PC-3 (cell line): Measurements from ENCODE around the gene CACNA2D2. TPM values are rescaled to one million over a fixed set of nuclear protein-coding genes. Genes with fewer than 3 reads are reported as not detected.

Experiments used
- ATAC-seq: fragments of 200-7000 bp; cut with Tn5 transposase; 2 replicates; pipeline ENCODE4 v1.9.1; 2020; ENCODE audit warnings: mild to moderate bottlenecking, moderate library complexity
- BruUV-seq: library from RNA; stranded (reverse); fragments of 400-500 nt; replicated peaks from 2 replicates; lab custom pipeline; 2021; lab: Mats Ljungman, UMichigan
- CTCF ChIA-PET: fragments of 300-600 bp; sonication (Branson Sonifier 250); formaldehyde crosslinking; loops from one replicate; lab custom pipeline; 2022; ENCODE audit warnings: antibody characterized with exemption; lab: Charles Lee
- POLR2A ChIA-PET: fragments of 300-600 bp; sonication (Branson Sonifier 250); formaldehyde crosslinking; loops from one replicate; lab custom pipeline; 2022; ENCODE audit warnings: antibody characterized with exemption; ENCODE audit not compliant: unreplicated experiment; lab: Charles Lee
- DNase-seq: peaks from one replicate; pipeline ENCODE4 v3.0.0-alpha.2; 2015
- H2AFZ ChIP-seq: fragments of 300-600 bp; sonication (generic); 2 replicates; pipeline ENCODE4 v1.6.0; 2016; ENCODE audit warnings: antibody characterized with exemption, low read length
- H3F3A ChIP-seq: fragments of 300-600 bp; sonication (generic); one replicate; pipeline ENCODE4 v1.6.0; 2017; ENCODE audit warnings: antibody characterized with exemption, low read length, control low read depth, mild to moderate bottlenecking; ENCODE audit not compliant: unreplicated experiment
- H3K27ac ChIP-seq: fragments of 300-600 bp; sonication (generic); 2 replicates; pipeline ENCODE4 v1.5.1; 2016; ENCODE audit warnings: mild to moderate bottlenecking, low read length
- H3K27me3 ChIP-seq: fragments of 300-600 bp; sonication (generic); 2 replicates; pipeline ENCODE4 v1.6.1; 2016; ENCODE audit warnings: low read length, mixed read lengths
- H3K36me3 ChIP-seq: fragments of 300-600 bp; sonication (generic); 2 replicates; pipeline ENCODE4 v1.6.1; 2016; ENCODE audit warnings: low read depth, mixed run types, low read length, mixed read lengths
- H3K4me1 ChIP-seq: fragments of 300-600 bp; sonication (generic); 2 replicates; pipeline ENCODE4 v1.5.1; 2016; ENCODE audit warnings: low read length; ENCODE audit not compliant: insufficient read depth
- H3K4me2 ChIP-seq: fragments of 300-600 bp; sonication (generic); 2 replicates; pipeline ENCODE4 v1.6.0; 2016; ENCODE audit warnings: low read length
- H3K4me3 ChIP-seq: fragments of 300-600 bp; sonication (generic); 2 replicates; pipeline ENCODE4 v1.5.1; 2016; ENCODE audit warnings: mild to moderate bottlenecking, low read length, mixed read lengths
- H3K79me2 ChIP-seq: fragments of 300-600 bp; sonication (generic); 2 replicates; pipeline ENCODE4 v1.6.1; 2017; ENCODE audit warnings: low read length, mixed read lengths
- H3K9ac ChIP-seq: fragments of 300-600 bp; sonication (generic); 2 replicates; pipeline ENCODE4 v1.6.0; 2016; ENCODE audit warnings: mild to moderate bottlenecking, low read length
- H3K9me2 ChIP-seq: fragments of 300-600 bp; sonication (generic); replicated peaks from 2 replicates; pipeline ENCODE4 v1.6.1; 2016; ENCODE audit warnings: mixed run types, low read length, mixed read lengths
- H3K9me3 ChIP-seq: fragments of 300-600 bp; sonication (generic); 2 replicates; pipeline ENCODE4 v1.6.1; 2016; ENCODE audit warnings: low read length, mixed read lengths
- H4K20me1 ChIP-seq: fragments of 300-600 bp; sonication (generic); 2 replicates; pipeline ENCODE4 v1.6.1; 2016; ENCODE audit warnings: low read length, mixed read lengths
- EZH2 ChIP-seq: fragments of 300-600 bp; sonication (generic); IDR thresholded peaks from one replicate; pipeline ENCODE4 v1.6.1; 2017; ENCODE audit warnings: antibody characterized with exemption, mild to moderate bottlenecking, low read length; ENCODE audit not compliant: unreplicated experiment
- EZH2phosphoT487 ChIP-seq: fragments of 300-600 bp; sonication (generic); IDR thresholded peaks from 2 replicates; pipeline ENCODE4 v1.6.1; 2018; ENCODE audit warnings: mild to moderate bottlenecking, antibody characterized with exemption, low read length, borderline replicate concordance
- intact Hi-C: fragments of 100-400 bp; cut with micrococcal nuclease; formaldehyde crosslinking; loops from 2 replicates; pipeline ENCODE4 v1.9.0; 2023
- total RNA-seq: library from RNA; depleted of rRNA; stranded (reverse); fragments of >200 nt; gene quantifications from 2 replicates; pipeline ENCODE4 v1.2.3, GENCODE V29; 2014
- TF ChIP-seq, protein P1 (sequence below): fragments of 300-600 bp; sonication (generic); conservative IDR thresholded peaks from 2 replicates; pipeline ENCODE4 v1.5.1; 2017; ENCODE audit warnings: antibody characterized with exemption, low read depth, mild to moderate bottlenecking, low read length

CACNA2D2 gene
- total RNA-seq, 1 experiment from 2014 or later: 0.44 TPM

DNA sequence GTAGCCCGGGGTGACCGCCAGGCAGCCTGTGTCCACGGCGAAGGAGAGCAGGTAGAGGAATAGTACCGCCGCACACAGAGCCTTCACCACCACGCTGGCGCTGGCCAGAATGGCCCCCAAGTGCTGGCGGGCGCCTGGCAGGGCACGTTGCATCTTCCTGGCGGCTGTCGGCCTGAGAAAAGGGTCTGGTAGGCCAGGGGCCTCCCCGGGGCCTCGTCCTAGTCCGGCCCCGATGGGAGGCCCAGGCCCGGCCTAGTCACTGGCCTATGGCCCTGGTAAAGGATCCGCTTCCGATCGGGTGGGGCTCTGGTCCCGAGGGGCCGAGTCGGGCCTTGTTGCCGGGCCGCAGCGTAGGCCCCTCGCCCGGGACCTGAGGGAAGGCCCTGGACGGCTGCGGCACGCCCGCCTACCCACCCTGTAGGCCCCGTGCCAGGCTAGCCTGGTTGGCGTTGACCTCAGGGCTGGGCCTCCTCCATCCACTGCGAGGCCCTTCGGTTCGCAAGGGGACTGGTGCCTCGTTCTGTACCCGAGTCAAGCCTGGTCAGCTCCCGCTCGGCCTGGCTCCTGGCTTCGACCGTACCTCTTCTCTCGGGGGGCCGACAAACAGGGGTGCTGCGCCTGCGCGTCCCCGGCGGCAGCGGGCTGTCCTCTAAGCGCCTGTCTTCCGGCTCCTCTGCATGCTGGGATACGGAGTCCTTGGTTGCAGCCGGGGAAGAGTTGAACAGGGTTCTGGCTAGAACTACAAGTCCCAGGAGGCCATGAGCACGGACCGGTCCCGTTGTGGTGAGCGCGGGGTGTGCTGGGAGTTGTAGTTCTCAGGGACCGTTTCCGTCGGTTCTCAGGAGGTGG lies 144.3 kb downstream of the CACNA2D2 start, which contains the start of gene TMEM115:
TMEM115 (minus strand) TSS at position 611 of the 849 bp plus-strand sequence; CDS start at position 153, 458 bp downstream.
- CTCF ChIA-PET: no interaction called here
- H3K27ac ChIP-seq: peak within 1 kb of the TSS; percentile 39
- H3F3A ChIP-seq: no peaks in the 10 kb centered on the region
- POLR2A ChIA-PET: no interaction called here
- intact Hi-C loops: loop anchor here (1.0 kb wide), 2 partner anchors 8 to 124 kb away; no protein-coding TSS in a partner anchor
- no peaks in the 10 kb centered on the region for H3K9me3 ChIP-seq
- H3K9me2 ChIP-seq: no peaks in the 10 kb centered on the region
- TSS peak; percentile 42 for BruUV-seq
- DNase-seq (peak; percentile 98), ATAC-seq (peak; percentile 96)
- H3K4me1 ChIP-seq: peaks cover 32% of the 10 kb centered on the region
- H3K4me2 ChIP-seq: peak within 1 kb of the TSS; percentile 93
- TF ChIP-seq, protein P1, sequence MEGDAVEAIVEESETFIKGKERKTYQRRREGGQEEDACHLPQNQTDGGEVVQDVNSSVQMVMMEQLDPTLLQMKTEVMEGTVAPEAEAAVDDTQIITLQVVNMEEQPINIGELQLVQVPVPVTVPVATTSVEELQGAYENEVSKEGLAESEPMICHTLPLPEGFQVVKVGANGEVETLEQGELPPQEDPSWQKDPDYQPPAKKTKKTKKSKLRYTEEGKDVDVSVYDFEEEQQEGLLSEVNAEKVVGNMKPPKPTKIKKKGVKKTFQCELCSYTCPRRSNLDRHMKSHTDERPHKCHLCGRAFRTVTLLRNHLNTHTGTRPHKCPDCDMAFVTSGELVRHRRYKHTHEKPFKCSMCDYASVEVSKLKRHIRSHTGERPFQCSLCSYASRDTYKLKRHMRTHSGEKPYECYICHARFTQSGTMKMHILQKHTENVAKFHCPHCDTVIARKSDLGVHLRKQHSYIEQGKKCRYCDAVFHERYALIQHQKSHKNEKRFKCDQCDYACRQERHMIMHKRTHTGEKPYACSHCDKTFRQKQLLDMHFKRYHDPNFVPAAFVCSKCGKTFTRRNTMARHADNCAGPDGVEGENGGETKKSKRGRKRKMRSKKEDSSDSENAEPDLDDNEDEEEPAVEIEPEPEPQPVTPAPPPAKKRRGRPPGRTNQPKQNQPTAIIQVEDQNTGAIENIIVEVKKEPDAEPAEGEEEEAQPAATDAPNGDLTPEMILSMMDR: no peak
- TF ChIP-seq EZH2phosphoT487: no peak
- TF ChIP-seq EZH2: no peak
- H3K4me3 ChIP-seq: peak within 1 kb of the TSS; percentile 85
- H3K79me2 ChIP-seq: peaks cover 52% of the 10 kb centered on the region
- H3K27me3 ChIP-seq: no peaks in the 10 kb centered on the region
- H2AFZ ChIP-seq: peak within 1 kb of the TSS; percentile 94
- peaks cover 23% of the 10 kb centered on the region for H3K36me3 ChIP-seq
- H4K20me1 ChIP-seq: peaks cover 36% of the 10 kb centered on the region
- peak within 1 kb of the TSS; percentile 94 for H3K9ac ChIP-seq

DNA sequence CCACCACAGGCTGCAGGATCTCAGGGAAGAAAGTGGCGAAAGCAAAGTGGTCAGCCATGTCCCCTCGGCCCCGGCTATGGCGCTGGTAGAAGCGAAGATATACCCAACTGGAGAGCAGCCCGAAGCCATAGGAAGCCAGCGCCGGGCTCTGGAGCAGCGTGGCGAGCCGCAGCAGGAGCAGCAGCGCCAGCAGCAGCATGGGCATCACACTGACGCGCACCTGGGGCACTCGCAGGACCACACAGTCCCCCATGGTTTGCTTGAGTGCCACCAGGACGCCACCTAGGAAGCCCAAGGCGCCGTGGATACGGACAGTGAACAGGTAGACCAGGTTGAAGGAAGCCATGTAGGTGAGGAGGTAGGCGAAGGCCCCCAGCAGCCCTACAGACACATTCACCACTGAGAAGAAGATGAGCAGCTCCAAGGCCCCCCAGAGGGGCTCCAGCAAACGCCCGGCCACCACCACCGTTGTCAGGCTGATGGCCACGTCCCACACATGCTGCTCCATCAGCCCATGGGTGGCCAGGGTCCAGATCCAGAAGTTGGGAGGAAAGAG lies 145.0 kb downstream of the CACNA2D2 start:
- peak overlapping the region; percentile 39; the same call in 1 of the 2 replicates for H3K27ac ChIP-seq
- peaks cover 30% of the 10 kb centered on the region for H3K36me3 ChIP-seq
- no peaks in the 10 kb centered on the region for H3F3A ChIP-seq
- POLR2A ChIA-PET: no interaction called here
- CTCF ChIA-PET: no interaction called here
- DNase-seq (no peak), ATAC-seq (no peak)
- H3K9ac ChIP-seq: peak overlapping the region; percentile 94
- H3K27me3 ChIP-seq: no peaks in the 10 kb centered on the region
- H3K9me2 ChIP-seq: no peaks in the 10 kb centered on the region
- TF ChIP-seq EZH2 (no peak), EZH2phosphoT487 (no peak)
- TF ChIP-seq, protein P1: 0 out of 2 replicates have a peak, but pooled peaks have one; percentile 11
- peaks cover 32% of the 10 kb centered on the region for H3K4me1 ChIP-seq
- 0 out of 2 replicates have a peak overlapping the region, but pooled peaks have one; percentile 80 for H2AFZ ChIP-seq
- no peaks in the 10 kb centered on the region for H3K9me3 ChIP-seq
- peak overlapping the region; percentile 93 for H3K4me2 ChIP-seq
- peaks cover 59% of the 10 kb centered on the region for H3K79me2 ChIP-seq
- intact Hi-C loops: no loop called here
- peak overlapping the region; percentile 85 for H3K4me3 ChIP-seq
- peaks cover 36% of the 10 kb centered on the region for H4K20me1 ChIP-seq
- TSS peak; percentile 1 for BruUV-seq
